HG02970 (cell line): ENCODE results near the gene DENND1A.
"Not testable (repeated sequence)": the region's sequence is repeated elsewhere in the genome, so short reads cannot be mapped to it uniquely, and the experiment has no call there.

ENCODE experiments used
- ATAC-seq: cut with Tn5 transposase; IDR thresholded peaks from one replicate; pipeline ENCODE4 v1.9.1; 2021; ENCODE audit warnings: mild to moderate bottlenecking, moderate library complexity, moderate number of reproducible peaks; ENCODE audit not compliant: unreplicated experiment, low FRiP score

Gene DENND1A

GRCh38 chr9:123336959-123337358 is 593.0 kb downstream of the DENND1A start:
- ATAC-seq = no peak

- no peak for ATAC-seq
Measured at GRCh38 chr9:123336449-123336848, 593.5 kb downstream of the DENND1A start.

GRCh38 chr9:123335986-123336329 is 594.0 kb downstream of the DENND1A start:
- ATAC-seq = no peak

- ATAC-seq = no peak
Measured at GRCh38 chr9:123335193-123335985, 594.5 kb downstream of the DENND1A start.

- no peak for ATAC-seq
Measured at GRCh38 chr9:123334639-123335038, 595.3 kb downstream of the DENND1A start.

GRCh38 chr9:123333058-123333669 is 596.8 kb downstream of the DENND1A start:
- ATAC-seq = not testable (repeated sequence)

GRCh38 chr9:123331346-123332060 is 598.4 kb downstream of the DENND1A start:
- ATAC-seq = no peak
